GM18505 (cell line): ENCODE data around the gene ABHD1.
A peak's percentile ranks its signal among the peaks of the same experiment; 100 is the strongest.

Source experiments
- ATAC-seq: cut with Tn5 transposase; IDR thresholded peaks from one replicate; pipeline ENCODE4 v1.9.1; 2021; ENCODE audit not compliant: unreplicated experiment
- POLR2A ChIP-seq: IDR thresholded peaks from 4 replicates; pipeline ENCODE4 v1.6.1; 2011; ENCODE audit warnings: borderline replicate concordance; ENCODE audit not compliant: insufficient read depth, insufficient read length; ENCODE audit errors: extremely low read depth

The ABHD1 gene

GRCh38 chr2:27133195-27133875, 9.7 kb downstream of the ABHD1 start:
- no peak for TF ChIP-seq POLR2A
- no peak for ATAC-seq

- ATAC-seq, result peak; percentile 71
- TF ChIP-seq POLR2A, result peak; percentile 94
These were observed 10.5 kb downstream of the ABHD1 start, which contains the start of gene PREB for GRCh38 chr2:27133905-27134780. PREB (minus strand) TSS chr2:27134636; CDS start chr2:27134421, 215 bp downstream.

GRCh38 chr2:27134781-27135477, 11.3 kb downstream of the ABHD1 start:
- TF ChIP-seq POLR2A, result no peak
- ATAC-seq, result no peak

GRCh38 chr2:27135478-27135955, 11.9 kb downstream of the ABHD1 start:
- no peak for TF ChIP-seq POLR2A
- ATAC-seq, result no peak

- no peak for TF ChIP-seq POLR2A
These were observed 13.1 kb downstream of the ABHD1 start for GRCh38 chr2:27136751-27137150.

GRCh38 chr2:27137322-27137935, 13.8 kb downstream of the ABHD1 start:
- ATAC-seq, result no peak
- TF ChIP-seq POLR2A, result no peak

More at GRCh38 chr2:27136751-27137150, 13.1 kb downstream of the ABHD1 start:
- ATAC-seq, result no peak

- no peak for ATAC-seq
- no peak for TF ChIP-seq POLR2A
These were observed 14.5 kb downstream of the ABHD1 start for GRCh38 chr2:27138111-27138510.

GRCh38 chr2:27139310-27139709, 15.7 kb downstream of the ABHD1 start, which contains the start of gene PRR30:
PRR30 (minus strand) TSS chr2:27139410; CDS start chr2:27138329, 1,081 bp downstream.
- no peak for TF ChIP-seq POLR2A
- ATAC-seq, result no peak

GRCh38 chr2:27143285-27143684, 19.7 kb downstream of the ABHD1 start:
- no peak for TF ChIP-seq POLR2A
- no peak for ATAC-seq

GRCh38 chr2:27145682-27146081, 22.1 kb downstream of the ABHD1 start:
- no peak for TF ChIP-seq POLR2A
- ATAC-seq, result no peak

- no peak for ATAC-seq
- no peak for TF ChIP-seq POLR2A
These were observed 24.3 kb downstream of the ABHD1 start for GRCh38 chr2:27147935-27148334.

- ATAC-seq, result no peak
These were observed 25.3 kb downstream of the ABHD1 start, which contains the start of gene TCF23 for GRCh38 chr2:27148801-27149439. TCF23 (plus strand) TSS chr2:27149004; CDS start chr2:27149134, 130 bp downstream.

More at GRCh38 chr2:27148801-27149439, 25.3 kb downstream of the ABHD1 start, which contains the start of gene TCF23:
- no peak for TF ChIP-seq POLR2A
